C4-2B (cell line): Measurements from ENCODE around the gene CXCR5.

Source experiments
- H3K27ac ChIP-seq: fragments of 450-650 bp; 2 replicates; pipeline ENCODE4 v1.5.1; 2017
- CTCF ChIP-seq: fragments of 450-650 bp; conservative IDR thresholded peaks from 2 replicates; pipeline ENCODE4 v1.5.1; 2017; ENCODE audit warnings: mild to moderate bottlenecking
- ZFX ChIP-seq: fragments of 450-650 bp; IDR thresholded peaks from 2 replicates; pipeline ENCODE4 v1.6.1; 2017

Gene CXCR5

GRCh38 chr11:118915941-118916841, 32.5 kb downstream of the CXCR5 start:
- peak overlapping the region; percentile 98 for H3K27ac ChIP-seq
- TF ChIP-seq ZFX (no peak), CTCF (no peak)

- H3K27ac ChIP-seq, result peak overlapping the region; percentile 98
- no peak for TF ChIP-seq ZFX
- no peak for TF ChIP-seq CTCF
Measured at GRCh38 chr11:118916842-118917388, 33.2 kb downstream of the CXCR5 start.

- TF ChIP-seq ZFX (no peak), CTCF (no peak)
Measured at GRCh38 chr11:118917481-118918127, 33.9 kb downstream of the CXCR5 start.

GRCh38 chr11:118918128-118918685, 34.5 kb downstream of the CXCR5 start:
- peak overlapping the region; percentile 98 for H3K27ac ChIP-seq
- TF ChIP-seq CTCF (no peak), ZFX (no peak)

More at GRCh38 chr11:118917481-118918127, 33.9 kb downstream of the CXCR5 start:
- H3K27ac ChIP-seq, result peak overlapping the region; percentile 98

- H3K27ac ChIP-seq, result peak overlapping the region; percentile 98
- TF ChIP-seq CTCF, result no peak
- TF ChIP-seq ZFX, result no peak
Measured at GRCh38 chr11:118918686-118919280, 35.1 kb downstream of the CXCR5 start.

- peak overlapping the region; percentile 98 for H3K27ac ChIP-seq
Measured at GRCh38 chr11:118921121-118921928, 37.6 kb downstream of the CXCR5 start.

More at GRCh38 chr11:118921121-118921928, 37.6 kb downstream of the CXCR5 start:
- TF ChIP-seq CTCF, result no peak
- TF ChIP-seq ZFX, result no peak
